CD4-positive, alpha-beta T cell treated with Interferon alpha-2 for 1 hour (primary cell): Measurements from ENCODE around the gene KIAA0825.

Source experiments
- DNase-seq, 2 donors: peaks; one replicate each; pipeline ENCODE4 v3.0.0-alpha.2; 2020 to 2022

Gene KIAA0825

DNA sequence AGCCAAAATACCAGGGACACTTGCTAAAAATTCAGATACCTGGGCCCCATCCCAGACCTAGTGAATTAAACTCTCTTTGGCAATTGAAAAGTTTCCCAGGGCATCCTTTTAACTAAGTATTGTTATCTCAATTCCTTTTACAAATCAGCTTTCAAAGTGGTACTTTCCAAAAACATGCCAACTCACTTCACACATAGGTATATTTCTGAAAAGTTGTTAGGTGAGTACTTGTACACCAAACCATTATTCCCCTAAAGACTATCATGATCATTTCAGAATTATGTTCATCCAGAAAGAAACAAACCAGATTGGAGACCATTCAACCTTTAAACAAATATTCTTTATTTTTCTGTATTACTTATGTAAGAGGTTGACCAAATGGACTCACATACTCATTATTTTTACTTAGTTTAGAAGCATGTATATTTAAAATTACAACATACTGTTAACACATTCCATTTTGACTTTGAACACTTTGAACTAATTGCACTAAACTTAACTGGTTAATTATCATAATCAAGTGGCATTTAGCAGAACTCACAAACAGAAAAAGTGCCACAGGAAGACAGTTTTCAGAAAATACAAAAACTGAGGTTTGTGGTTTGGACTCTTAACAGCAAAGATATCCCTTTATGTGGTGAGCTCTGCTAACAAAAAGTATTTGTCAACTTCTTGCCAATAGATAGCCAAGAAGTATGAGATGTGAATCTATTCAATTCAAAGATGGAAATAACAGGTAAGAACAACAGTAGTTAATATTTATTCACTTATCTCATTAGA, 40.7 kb downstream of the KIAA0825 start:
- DNase-seq: peak in 1 of 2 donors; percentile 75

GRCh38 chr5:94575196-94575595, 43.2 kb downstream of the KIAA0825 start:
- peak in 1 of 2 donors; percentile 41 for DNase-seq

DNA sequence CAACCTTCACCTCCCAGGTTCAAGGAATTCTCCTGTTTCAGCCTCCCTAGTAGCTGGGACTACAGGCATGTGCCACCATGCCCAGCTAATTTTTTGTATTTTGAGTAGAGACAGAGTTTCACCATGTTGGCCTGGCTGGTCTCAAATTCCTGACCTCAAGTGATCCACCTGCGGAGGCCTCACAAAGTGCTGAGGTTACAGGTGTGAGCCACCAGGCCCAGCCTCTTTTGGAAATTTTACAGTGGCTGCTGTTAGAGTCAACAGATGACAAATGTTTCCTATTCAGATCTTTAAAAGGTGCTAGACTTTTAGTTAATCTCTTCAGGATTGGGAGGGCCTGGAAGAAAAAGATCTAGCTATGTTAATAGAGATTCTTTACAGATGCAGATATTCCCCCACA, 45.1 kb downstream of the KIAA0825 start:
- peak in 1 of 2 donors; percentile 17 for DNase-seq

- DNase-seq: no peak
Measured at GRCh38 chr5:94571415-94571814, 47.0 kb downstream of the KIAA0825 start.

DNA sequence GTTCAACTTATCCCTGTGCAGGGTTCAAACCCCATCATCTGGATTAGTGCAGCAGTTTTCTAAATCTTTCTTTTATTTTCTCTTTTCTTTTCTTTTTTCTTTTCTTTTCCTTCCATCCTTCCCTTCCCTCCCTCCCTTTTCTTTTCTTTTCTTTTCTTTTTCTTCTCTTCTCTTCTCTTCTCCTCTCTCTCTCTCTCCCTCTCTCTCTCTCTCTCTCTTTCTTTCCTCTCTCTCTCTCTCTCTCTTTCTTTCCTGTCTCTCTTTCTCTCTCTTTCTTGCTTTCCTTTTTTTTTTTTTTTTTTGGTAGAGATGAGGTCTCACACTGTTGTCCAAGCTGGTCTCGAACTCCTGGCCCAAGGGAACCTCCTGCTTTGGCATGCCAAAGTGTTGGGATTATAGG, 53.6 kb downstream of the KIAA0825 start:
- DNase-seq: no peak

GRCh38 chr5:94562327-94562971, 56.0 kb downstream of the KIAA0825 start:
- DNase-seq: no peak

GRCh38 chr5:94558028-94558427, 60.4 kb downstream of the KIAA0825 start:
- no peak for DNase-seq

DNA sequence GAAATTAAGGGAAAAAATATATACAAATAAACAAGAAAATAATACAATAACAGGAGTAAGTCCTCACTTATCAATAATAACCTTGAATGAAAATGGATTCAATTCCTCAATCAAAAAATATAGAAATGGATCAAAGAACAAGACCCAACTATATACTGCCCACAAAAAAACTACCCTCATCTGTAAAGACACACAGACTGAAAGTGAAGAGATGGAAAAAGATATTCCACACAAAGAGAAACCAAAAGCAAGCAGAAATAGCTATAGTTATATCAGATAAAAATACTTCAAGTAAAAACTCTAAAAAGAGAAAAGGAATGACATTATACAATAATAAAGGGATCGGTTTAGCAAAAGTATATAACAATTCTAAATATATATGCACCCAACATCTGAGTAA, 66.5 kb downstream of the KIAA0825 start:
- DNase-seq: no peak

- DNase-seq: no peak
Measured at GRCh38 chr5:94545870-94546625, 72.4 kb downstream of the KIAA0825 start.

DNA sequence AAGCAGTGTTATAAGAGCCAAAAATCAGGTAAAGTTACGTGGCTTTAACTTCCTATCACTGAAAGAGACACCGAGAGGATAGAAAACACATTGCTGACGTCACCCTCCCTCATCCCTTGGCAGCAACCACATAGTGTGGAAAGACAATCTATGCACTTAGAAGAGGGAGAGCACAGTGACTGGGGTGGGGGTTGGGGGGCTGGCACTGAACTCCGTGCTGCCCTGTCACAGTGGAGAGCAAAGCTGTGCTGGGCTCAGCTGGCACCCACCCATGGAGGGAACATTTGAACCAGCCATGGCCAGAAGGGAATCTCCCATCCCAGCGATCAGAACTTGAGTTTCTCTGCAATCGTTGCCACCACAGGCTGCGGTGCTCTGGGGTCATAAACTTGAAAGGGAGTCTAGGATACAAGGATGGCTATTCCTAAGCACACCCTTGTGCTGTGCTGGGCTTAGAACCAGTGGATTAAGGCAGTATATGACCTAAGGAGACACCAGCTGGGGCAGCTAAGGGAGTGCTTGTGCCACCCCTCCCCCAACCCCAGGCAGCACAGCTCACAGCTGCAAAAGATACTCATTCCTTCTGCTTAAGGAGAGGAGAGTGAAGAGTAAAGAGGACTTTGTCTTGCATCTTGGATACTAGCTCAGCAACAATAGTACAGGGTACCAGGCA, 73.4 kb downstream of the KIAA0825 start:
- DNase-seq: no peak

GRCh38 chr5:94544031-94544650, 74.3 kb downstream of the KIAA0825 start:
- DNase-seq: no peak

GRCh38 chr5:94540856-94541494, 77.4 kb downstream of the KIAA0825 start:
- no peak for DNase-seq

DNA sequence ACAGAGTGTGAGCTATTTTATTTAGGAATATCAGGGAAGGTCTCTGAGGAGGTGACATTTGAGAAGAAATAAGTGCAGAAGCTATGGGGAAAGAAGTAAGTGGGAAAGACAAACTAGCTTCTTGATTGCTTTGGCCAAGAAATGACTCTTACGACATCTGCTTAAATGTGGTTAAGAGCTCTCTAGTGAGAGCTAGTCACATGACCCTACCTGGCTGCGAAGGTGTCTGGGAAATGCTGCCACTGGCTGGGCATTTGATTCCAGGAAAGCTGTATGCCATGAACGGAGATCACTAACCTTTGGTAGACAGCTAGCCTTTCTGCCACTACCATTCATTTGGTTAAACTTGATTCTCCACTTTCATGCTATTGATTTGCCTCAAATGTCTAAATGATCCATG, 80.1 kb downstream of the KIAA0825 start:
- no peak for DNase-seq

DNA sequence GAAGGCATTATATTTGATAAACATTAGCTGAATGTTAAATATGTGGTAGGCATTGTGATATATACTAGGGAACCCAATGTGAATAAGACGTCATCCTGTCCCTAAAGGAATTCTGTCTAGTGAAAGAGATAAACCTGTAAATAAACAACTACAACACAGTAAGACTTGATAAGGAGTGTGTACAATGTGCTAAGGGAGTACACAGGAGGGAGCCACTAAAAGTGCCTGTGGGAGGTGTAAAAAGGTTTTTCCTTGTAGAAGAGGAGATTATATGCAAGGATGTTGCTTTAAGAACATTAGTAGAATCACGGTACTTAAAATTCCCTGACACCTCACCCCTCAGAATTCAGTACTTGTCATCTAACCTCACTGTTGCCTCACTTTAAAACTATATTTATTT, 91.7 kb downstream of the KIAA0825 start:
- no peak for DNase-seq

DNA sequence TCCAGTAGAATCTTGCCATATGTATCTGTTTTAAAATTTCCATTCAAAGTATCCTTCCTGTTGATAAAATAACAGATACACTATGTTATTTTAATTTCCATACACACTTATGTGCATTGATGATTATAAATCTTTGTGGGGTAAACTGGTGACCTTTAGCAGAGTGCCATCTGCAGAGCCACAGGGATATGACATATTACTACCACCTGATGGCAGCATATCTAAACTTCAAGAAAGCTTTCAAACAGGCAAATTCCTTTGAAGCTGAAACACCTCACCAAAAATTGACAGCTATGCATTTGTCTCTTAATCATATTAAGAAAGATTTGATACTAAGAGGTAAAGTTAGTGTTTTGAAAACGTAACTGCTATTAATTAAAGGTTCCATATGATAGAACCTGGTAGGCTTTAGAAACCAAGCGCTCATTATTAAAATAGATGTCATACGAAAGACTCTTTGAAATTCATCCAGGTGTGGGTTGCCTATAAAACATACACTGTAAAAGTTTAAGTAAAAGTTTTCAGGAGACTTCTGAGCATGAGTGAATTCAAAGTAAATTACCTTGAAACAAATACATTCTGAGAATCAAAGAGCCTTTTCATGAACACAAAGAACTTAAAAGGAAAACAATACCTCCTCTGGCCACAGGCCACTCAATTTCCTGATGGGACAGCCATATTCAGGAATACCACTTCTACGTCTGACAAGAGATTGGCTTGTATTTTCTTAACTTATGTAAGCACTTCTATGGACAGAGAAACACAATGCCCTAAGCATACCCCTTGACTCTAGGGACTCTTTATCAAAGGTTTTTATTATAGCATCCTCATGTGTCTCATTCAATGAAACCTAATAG, 93.3 kb downstream of the KIAA0825 start:
- DNase-seq: peak in 1 of 2 donors; percentile 69

- no peak for DNase-seq
Measured at GRCh38 chr5:94523018-94523417, 95.4 kb downstream of the KIAA0825 start.

DNA sequence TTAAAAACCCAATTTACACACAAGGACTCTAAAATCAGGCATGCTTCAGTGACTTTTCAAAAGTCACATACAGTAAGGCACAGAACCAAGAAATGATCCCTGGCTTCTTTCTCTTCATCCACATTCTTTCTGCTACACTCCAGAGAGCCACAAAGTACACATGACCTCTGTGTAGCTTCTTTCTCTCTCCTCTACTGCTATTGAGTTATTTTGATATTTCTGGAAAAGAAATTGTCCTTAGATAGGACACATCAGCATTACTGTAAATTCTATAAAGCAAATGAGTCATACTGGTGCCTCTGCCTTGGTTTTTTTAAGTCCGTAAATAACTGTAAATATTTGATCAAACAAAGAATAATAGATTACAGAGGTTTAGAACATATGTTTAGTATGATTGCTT, 96.3 kb downstream of the KIAA0825 start:
- DNase-seq: no peak

DNA sequence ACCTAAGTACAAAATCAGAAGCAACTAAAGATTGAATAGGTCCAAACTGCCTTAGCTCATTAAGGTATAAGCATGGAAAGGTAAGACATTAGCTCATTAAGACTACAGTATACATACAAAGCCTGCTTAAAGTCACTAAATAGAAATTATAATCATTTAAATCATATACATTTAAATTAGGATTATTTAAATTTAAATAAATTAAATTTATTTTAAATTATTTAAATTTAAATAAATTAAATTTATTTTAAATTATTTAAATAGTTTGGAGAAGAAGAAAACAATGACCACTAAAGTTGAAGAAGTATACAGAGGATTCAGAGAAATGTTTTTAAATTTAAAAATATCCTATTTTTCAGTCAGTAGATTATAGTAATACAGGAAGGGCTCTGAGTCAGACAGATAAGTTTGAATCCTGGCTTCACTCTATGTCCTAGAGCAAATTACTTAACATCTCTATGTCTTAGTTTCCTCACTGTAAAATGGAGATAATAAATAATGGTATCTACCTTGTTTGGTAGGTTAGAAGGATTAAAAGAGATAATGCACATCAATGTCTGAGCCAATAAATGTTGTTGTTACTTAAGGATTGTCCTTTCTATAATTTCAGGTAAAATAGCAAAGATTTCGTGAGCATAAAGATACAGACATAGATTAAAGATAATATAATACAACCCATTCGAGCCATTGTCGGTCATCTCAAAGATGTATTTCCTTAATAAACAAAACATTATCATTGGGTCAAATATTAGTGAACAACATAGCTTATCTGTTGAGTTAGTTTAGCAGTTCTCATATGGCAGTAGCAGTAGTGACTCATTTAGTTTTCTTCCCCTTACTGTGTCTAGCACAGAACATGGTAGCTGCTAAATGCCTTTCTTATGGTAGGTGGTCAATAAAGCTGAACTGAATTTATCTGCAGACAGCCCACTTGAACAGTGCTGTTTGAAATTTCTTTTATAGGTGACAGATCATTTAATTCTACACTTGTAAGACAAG, 100.6 kb downstream of the KIAA0825 start:
- DNase-seq: no peak

GRCh38 chr5:94516148-94516547, 102.3 kb downstream of the KIAA0825 start:
- no peak for DNase-seq
